A549 (cell line): Measurements from ENCODE around the gene PLCH2. TPM values are rescaled to one million over a fixed set of nuclear protein-coding genes. Genes with fewer than 3 reads are reported as not detected.

Experiments
- ATAC-seq, 2 experiments: fragments of 200-7000 bp in 1 of 2; fragments of >200 bp in 1 of 2; cut with Nextera tagmentation in 1 of 2; cut with Tn5 transposase in 1 of 2; 3 replicates each; pipeline versions ENCODE4 v1.8.0 to v1.9.1; 2018 to 2020; ENCODE audit warnings: mild to moderate bottlenecking in 1 of 2, moderate library complexity in 1 of 2
- CTCF ChIA-PET: fragments of 300-600 bp; sonication (Branson Sonifier 250); formaldehyde crosslinking; extraction: SDS; loops from one replicate; lab custom pipeline; 2021; ENCODE audit warnings: antibody characterized with exemption, inconsistent platforms; lab: Yijun Ruan, JAX
- POLR2A ChIA-PET: fragments of 350-600 bp; formaldehyde crosslinking; extraction: SDS; loops from one replicate; lab custom pipeline; 2021; ENCODE audit warnings: antibody characterized with exemption, inconsistent platforms; lab: Yijun Ruan, JAX
- DNase-seq, 2 experiments: peaks; one replicate each; pipeline versions ENCODE4 v3.0.0 to v3.0.0-alpha.2; 2011 to 2016; ENCODE audit warnings: low read depth in 1 of 2, low spot score in 1 of 2
- FAIRE-seq: peaks from 2 replicates; lab custom pipeline; 2011; peaks lifted over from hg19 to GRCh38; lab: Jason Lieb, UNC
- H3K27ac ChIP-seq, 2 experiments: fragments of >200 bp; sonication (Bioruptor Twin); formaldehyde crosslinking; 3 replicates each; pipeline ENCODE4 v1.5.1; 2016 to 2017
- H3K4me1 ChIP-seq: fragments of >200 bp; sonication (Bioruptor Twin); formaldehyde crosslinking; 3 replicates; pipeline ENCODE4 v1.6.1; 2016
- H3K4me2 ChIP-seq: fragments of >200 bp; sonication (Bioruptor Twin); formaldehyde crosslinking; 3 replicates; pipeline ENCODE4 v1.6.1; 2016
- H3K4me3 ChIP-seq: fragments of >200 bp; sonication (Bioruptor Twin); formaldehyde crosslinking; 3 replicates; pipeline ENCODE4 v1.5.1; 2016
- H3K9me3 ChIP-seq: fragments of >200 bp; sonication (Bioruptor Twin); formaldehyde crosslinking; 3 replicates; pipeline ENCODE4 v1.6.1; 2016
- BCL3 ChIP-seq: fragments of >200 bp; sonication (Bioruptor Twin); formaldehyde crosslinking; IDR thresholded peaks from 3 replicates; pipeline ENCODE4 v1.6.1; 2016
- BHLHE40 ChIP-seq: IDR thresholded peaks from 2 replicates; pipeline ENCODE4 v1.6.1; 2012; ENCODE audit warnings: low read depth, low read length, inconsistent platforms
- EHMT2 ChIP-seq: fragments of 200-600 bp; sonication (generic); IDR thresholded peaks from 2 replicates; pipeline ENCODE4 v1.6.1; 2016; ENCODE audit warnings: antibody characterized with exemption, low read depth, mild to moderate bottlenecking, moderate library complexity
- EP300 ChIP-seq, 2 experiments: fragments of >200 bp; sonication (Bioruptor Twin); formaldehyde crosslinking; IDR thresholded peaks; 2 replicates in 1 of 2; 3 replicates in 1 of 2; pipeline ENCODE4 v1.6.1; 2016 to 2017
- FOXS1 ChIP-seq: fragments of 250-450 bp; sonication (Bioruptor Pico); IDR thresholded peaks from 2 replicates; pipeline ENCODE4 v1.5.0; 2020; ENCODE audit warnings: mild to moderate bottlenecking, moderate library complexity
- HEYL ChIP-seq: fragments of 250-450 bp; sonication (Bioruptor Pico); IDR thresholded peaks from 2 replicates; pipeline ENCODE4 v1.8.0; 2021; ENCODE audit warnings: mild to moderate bottlenecking, moderate library complexity
- HMGXB4 ChIP-seq: fragments of 250-450 bp; sonication (Bioruptor Pico); IDR thresholded peaks from 2 replicates; pipeline ENCODE4 v1.5.0; 2021; ENCODE audit warnings: mild to moderate bottlenecking, moderate library complexity, borderline replicate concordance
- JUN ChIP-seq, 2 experiments: fragments of >200 bp; sonication (Bioruptor Twin); formaldehyde crosslinking; IDR thresholded peaks; 2 replicates in 1 of 2; 3 replicates in 1 of 2; pipeline ENCODE4 v1.6.1; 2016 to 2017
- JUNB ChIP-seq: fragments of >200 bp; sonication (Bioruptor Twin); formaldehyde crosslinking; IDR thresholded peaks from 2 replicates; pipeline ENCODE4 v1.6.1; 2016
- KDM1A ChIP-seq: fragments of 200-600 bp; sonication (generic); IDR thresholded peaks from 2 replicates; pipeline ENCODE4 v1.6.1; 2016; ENCODE audit warnings: low read depth, mild to moderate bottlenecking
- NFE2L2 ChIP-seq: fragments of 150-350 bp; conservative IDR thresholded peaks from 2 replicates; pipeline ENCODE4 v1.6.1; 2014; ENCODE audit warnings: low read length
- NPAS2 ChIP-seq: fragments of 250-450 bp; sonication (Bioruptor Pico); IDR thresholded peaks from 2 replicates; pipeline ENCODE4 v1.8.0; 2022; ENCODE audit warnings: mild to moderate bottlenecking, moderate library complexity, borderline replicate concordance
- NR3C1 ChIP-seq: fragments of >200 bp; sonication (Bioruptor Twin); formaldehyde crosslinking; IDR thresholded peaks from 3 replicates; pipeline ENCODE4 v1.6.1; 2017
- RAD21 ChIP-seq, 2 experiments: fragments of >200 bp in 1 of 2; sonication (Bioruptor Twin) in 1 of 2; formaldehyde crosslinking in 1 of 2; IDR thresholded peaks in 1 of 2; conservative IDR thresholded peaks in 1 of 2; 2 replicates in 1 of 2; 3 replicates in 1 of 2; pipeline ENCODE4 v1.6.1; 2012 to 2018; ENCODE audit warnings: inconsistent platforms in 1 of 2
- SMC3 ChIP-seq: fragments of >200 bp; sonication (Bioruptor Twin); formaldehyde crosslinking; IDR thresholded peaks from 3 replicates; pipeline ENCODE4 v1.6.1; 2018; ENCODE audit warnings: inconsistent platforms
- TFCP2L1 ChIP-seq: fragments of 250-450 bp; sonication (Bioruptor Pico); IDR thresholded peaks from 2 replicates; pipeline ENCODE4 v1.5.0; 2021; ENCODE audit warnings: mild to moderate bottlenecking
- ZFP36 ChIP-seq: fragments of 450-650 bp; IDR thresholded peaks from 2 replicates; pipeline ENCODE4 v1.6.1; 2014; ENCODE audit warnings: borderline replicate concordance; ENCODE audit not compliant: partially characterized antibody
- ZNF302 ChIP-seq: fragments of 250-450 bp; sonication (Bioruptor Pico); IDR thresholded peaks from 2 replicates; pipeline ENCODE4 v1.9.0; 2021; ENCODE audit warnings: inconsistent platforms, mild to moderate bottlenecking, moderate library complexity
- WGBS: methylation state at CpG from one replicate; pipeline ENCODE4 v1.1.6; 2017; ENCODE audit errors: missing lambda C conversion rate; 5-methylcytosine and 5-hydroxymethylcytosine counted together
- polyA plus RNA-seq, 4 experiments: library from polyadenylated mRNA; depleted of rRNA in 3 of 4; stranded (reverse); fragments of >200 nt; fragmentation: RNase III in 1 of 4; extraction: RNeasy Plus Mini Kit Qiagen cat#74134 plus additional on column Dnase treatment in 1 of 4; gene quantifications; 2 replicates in 3 of 4; 3 replicates in 1 of 4; pipeline ENCODE4 v1.2.3, GENCODE V29; 2011 to 2017
- TF ChIP-seq, protein P1 (sequence below): fragments of 450-650 bp; IDR thresholded peaks from 2 replicates; pipeline ENCODE4 v1.6.1; 2014; ENCODE audit warnings: antibody characterized with exemption
- TF ChIP-seq, protein P2 (sequence below): IDR thresholded peaks from 2 replicates; pipeline ENCODE4 v1.6.1; 2012

PLCH2 gene
- polyA plus RNA-seq, 2 of the 4 experiments (the other 2 are of a cell fraction), result 0.10 to 0.18 TPM

- TF ChIP-seq TFCP2L1 (CRISPR knock-in tag) (no peak), BCL3 (no peak), NR3C1 (no peak)
- TF ChIP-seq, protein P1, sequence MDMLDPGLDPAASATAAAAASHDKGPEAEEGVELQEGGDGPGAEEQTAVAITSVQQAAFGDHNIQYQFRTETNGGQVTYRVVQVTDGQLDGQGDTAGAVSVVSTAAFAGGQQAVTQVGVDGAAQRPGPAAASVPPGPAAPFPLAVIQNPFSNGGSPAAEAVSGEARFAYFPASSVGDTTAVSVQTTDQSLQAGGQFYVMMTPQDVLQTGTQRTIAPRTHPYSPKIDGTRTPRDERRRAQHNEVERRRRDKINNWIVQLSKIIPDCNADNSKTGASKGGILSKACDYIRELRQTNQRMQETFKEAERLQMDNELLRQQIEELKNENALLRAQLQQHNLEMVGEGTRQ, result no peak
These were observed 29.4 kb downstream of the PLCH2 start (continued) for GRCh38 chr1:2505461-2505994.

DNA sequence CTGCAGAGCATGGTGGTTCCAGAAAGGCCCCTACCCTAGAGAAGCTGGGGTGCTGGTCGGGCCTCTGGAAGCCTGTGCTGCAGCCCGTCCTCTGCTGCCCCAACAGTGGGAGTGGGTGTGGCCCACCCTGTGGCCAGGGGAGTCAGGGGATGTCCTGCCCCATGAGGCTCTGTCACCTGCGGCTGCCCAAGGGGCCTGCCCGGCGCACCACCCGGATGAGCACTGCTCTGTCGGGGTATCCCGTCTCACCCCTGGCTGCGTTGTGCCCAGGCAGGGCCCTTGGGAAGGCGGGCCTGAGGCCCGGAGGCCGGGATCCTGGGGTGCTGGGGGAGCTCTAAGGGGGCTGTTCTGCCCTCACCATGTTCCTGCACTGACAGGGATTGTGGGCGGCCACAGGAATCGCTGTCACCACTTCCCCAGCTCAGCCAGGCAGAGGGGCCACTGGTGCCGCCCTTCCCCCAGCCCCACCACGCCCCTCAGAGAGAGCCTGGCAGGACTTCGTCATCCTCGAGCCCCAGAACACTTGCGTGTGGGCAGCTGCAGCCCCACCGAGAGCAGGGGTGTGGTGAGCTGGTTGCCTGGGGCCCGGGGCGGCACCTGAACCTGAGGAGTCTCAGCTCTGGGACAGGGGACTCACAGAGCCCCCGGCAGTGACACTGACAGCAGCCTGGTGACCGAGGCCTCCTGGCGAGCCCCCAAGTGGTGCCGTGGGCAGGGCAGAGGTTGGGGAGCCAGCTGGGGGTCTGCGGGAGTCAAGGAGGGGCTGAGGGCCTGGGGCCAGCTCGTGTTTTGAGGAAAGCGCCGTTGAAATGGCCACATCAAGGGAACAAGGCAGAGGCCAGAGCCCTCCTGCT, 30.1 kb downstream of the PLCH2 start:
- FAIRE-seq (no peak), DNase-seq (no peak), ATAC-seq (peak in 1 of 2 experiments; percentile 4; a peak in 2 of 6 replicates)
- Histone ChIP-seq H3K4me2 (no peak overlapping the region), H3K4me3 (no peak overlapping the region), H3K4me1 (no peaks in the 10 kb centered on the region), H3K27ac (no peak overlapping the region), H3K9me3 (no peaks in the 10 kb centered on the region)
- ChIA-PET POLR2A (interaction anchor here (1.0 kb wide), 1 partner anchor 12 kb away, joined by 3 read pairs; no protein-coding TSS in a partner anchor), CTCF (no interaction called here)
- TF ChIP-seq JUNB (no peak), HMGXB4 (no peak), SMC3 (no peak), NPAS2 (CRISPR knock-in tag) (no peak), ZNF302 (CRISPR knock-in tag) (no peak), NFE2L2 (no peak), FOXS1 (CRISPR knock-in tag) (no peak), EHMT2 (no peak), JUN (IDR thresholded peaks at IDR 0.05) (no peak), EP300 (IDR thresholded peaks at IDR 0.05) (no peak), RAD21 (conservative IDR thresholded peaks at IDR 0.05 in 1 of 2, IDR thresholded peaks at IDR 0.05 in 1 of 2) (no peak), HEYL (CRISPR knock-in tag) (no peak), ZFP36 (no peak), BHLHE40 (no peak), KDM1A (no peak)
- TF ChIP-seq, protein P2, sequence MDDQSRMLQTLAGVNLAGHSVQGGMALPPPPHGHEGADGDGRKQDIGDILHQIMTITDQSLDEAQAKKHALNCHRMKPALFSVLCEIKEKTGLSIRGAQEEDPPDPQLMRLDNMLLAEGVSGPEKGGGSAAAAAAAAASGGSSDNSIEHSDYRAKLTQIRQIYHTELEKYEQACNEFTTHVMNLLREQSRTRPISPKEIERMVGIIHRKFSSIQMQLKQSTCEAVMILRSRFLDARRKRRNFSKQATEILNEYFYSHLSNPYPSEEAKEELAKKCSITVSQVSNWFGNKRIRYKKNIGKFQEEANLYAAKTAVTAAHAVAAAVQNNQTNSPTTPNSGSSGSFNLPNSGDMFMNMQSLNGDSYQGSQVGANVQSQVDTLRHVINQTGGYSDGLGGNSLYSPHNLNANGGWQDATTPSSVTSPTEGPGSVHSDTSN, result no peak
- no CpG with 5 or more reads among the region's 30 CpGs for WGBS
